Endodermal cell (in vitro differentiated cells): ENCODE measurements around the gene ADAM22. TPM values are rescaled to one million over a fixed set of nuclear protein-coding genes. Genes with fewer than 3 reads are reported as not detected.

Source experiments
- DNase-seq: peaks from one replicate; pipeline ENCODE4 v3.0.0-alpha.2; 2017
- H3K27ac ChIP-seq: 2 replicates; pipeline ENCODE4 v1.5.1; 2013; ENCODE audit warnings: mild to moderate bottlenecking, low read depth, low read length, moderate library complexity
- H3K27me3 ChIP-seq: 2 replicates; pipeline ENCODE4 v1.6.1; 2013; ENCODE audit warnings: mild to moderate bottlenecking, low read length, moderate library complexity; ENCODE audit not compliant: insufficient read depth, control insufficient read depth, poor library complexity, severe bottlenecking
- H3K36me3 ChIP-seq: 2 replicates; pipeline ENCODE4 v1.7.0; 2013; ENCODE audit warnings: mild to moderate bottlenecking, low read length, moderate library complexity; ENCODE audit not compliant: control insufficient read depth, insufficient read depth
- H3K4me1 ChIP-seq: one replicate; pipeline ENCODE4 v1.7.0; 2013; ENCODE audit warnings: low read length; ENCODE audit not compliant: control insufficient read depth, insufficient read depth
- H3K4me3 ChIP-seq: 2 replicates; pipeline ENCODE4 v1.5.1; 2013; ENCODE audit warnings: mild to moderate bottlenecking, low read length, moderate library complexity
- H3K9ac ChIP-seq: 2 replicates; pipeline ENCODE4 v1.6.1; 2013; ENCODE audit warnings: mild to moderate bottlenecking, low read length, moderate library complexity; ENCODE audit not compliant: poor library complexity, severe bottlenecking; ENCODE audit errors: extremely low read depth
- H3K9me3 ChIP-seq: 2 replicates; pipeline ENCODE4 v1.6.1; 2013; ENCODE audit warnings: mild to moderate bottlenecking, low read length, moderate library complexity; ENCODE audit not compliant: control insufficient read depth
- H3K27ac Mint-ChIP-seq: 2 replicates; pipeline ENCODE4 v1.8.0; 2020; ENCODE audit warnings: mixed read lengths
- H3K27me3 Mint-ChIP-seq: 2 replicates; pipeline ENCODE4 v1.8.0; 2021; ENCODE audit warnings: mild to moderate bottlenecking, mixed read lengths; ENCODE audit not compliant: insufficient read depth
- H3K36me3 Mint-ChIP-seq: 2 replicates; pipeline ENCODE4 v1.8.0; 2020; ENCODE audit warnings: low read depth, mixed read lengths
- H3K4me1 Mint-ChIP-seq: 2 replicates; pipeline ENCODE4 v1.8.0; 2020; ENCODE audit warnings: mixed read lengths
- H3K4me3 Mint-ChIP-seq: 2 replicates; pipeline ENCODE4 v1.8.0; 2020; ENCODE audit warnings: mild to moderate bottlenecking, moderate library complexity, mixed read lengths
- H3K9me3 Mint-ChIP-seq: 2 replicates; pipeline ENCODE4 v1.8.0; 2020; ENCODE audit warnings: mild to moderate bottlenecking, mixed read lengths
- WGBS, 2 experiments: methylation state at CpG; one replicate each; pipeline versions ENCODE4 v1.1.5 to v1.1.7; 2013; ENCODE audit warnings: missing lambda C conversion rate in 2 of 2, mixed read lengths in 1 of 2; ENCODE audit not compliant: insufficient coverage in 1 of 2, insufficient read length in 1 of 2; 5-methylcytosine and 5-hydroxymethylcytosine counted together
- total RNA-seq, 2 donors: library from RNA; stranded (reverse); fragmentation: NEBNext Ultra II Directional in 1 of 2; extraction: Animal tissue kit (Norgen Biotek cat#: 25700) in 1 of 2; gene quantifications; 2 replicates in 1 of 2; 3 replicates in 1 of 2; pipeline ENCODE4 v1.2.1, GENCODE V29; 2021
- TF ChIP-seq, protein P1 (sequence below): fragments of 200-600 bp; sonication (generic); conservative IDR thresholded peaks from 2 replicates; pipeline ENCODE4 v1.5.0; 2021; ENCODE audit warnings: antibody characterized with exemption, mild to moderate bottlenecking

The ADAM22 gene
- total RNA-seq, 2 donors from 2014 or later = 10.9 to 11.5 TPM

DNA sequence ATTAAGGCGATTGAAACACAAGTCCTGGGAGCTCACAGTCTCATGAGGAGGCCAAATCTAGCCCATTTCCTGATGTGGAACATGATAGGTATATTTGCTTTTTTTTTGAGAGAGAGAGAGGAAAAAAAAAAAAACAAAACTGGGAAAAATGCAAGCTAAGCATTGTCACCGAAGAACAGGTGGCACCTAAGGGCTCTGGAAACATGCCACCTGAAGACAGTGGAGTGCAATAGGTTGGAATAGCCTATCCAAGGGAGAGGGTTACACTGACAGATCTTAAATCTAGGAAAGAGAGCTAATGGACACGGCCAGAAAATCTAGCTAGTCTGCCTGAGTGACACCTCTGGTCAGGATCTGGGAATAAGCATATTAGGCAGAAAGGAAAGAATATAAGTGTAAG, 175.6 kb downstream of the ADAM22 start:
- Histone ChIP-seq H3K4me1 (no peaks in the 10 kb centered on the region), H3K27ac (no peak overlapping the region), H3K36me3 (no peaks in the 10 kb centered on the region), H3K9ac (no peak overlapping the region), H3K9me3 (no peaks in the 10 kb centered on the region), H3K4me3 (no peak overlapping the region), H3K27me3 (no peaks in the 10 kb centered on the region)
- 89 to 90% methylated on average over 3 of the region's 3 CpGs for WGBS, 2 experiments
- H3K36me3 Mint-ChIP-seq = no peaks in the 10 kb centered on the region
- no peak for DNase-seq
- TF ChIP-seq, protein P1, sequence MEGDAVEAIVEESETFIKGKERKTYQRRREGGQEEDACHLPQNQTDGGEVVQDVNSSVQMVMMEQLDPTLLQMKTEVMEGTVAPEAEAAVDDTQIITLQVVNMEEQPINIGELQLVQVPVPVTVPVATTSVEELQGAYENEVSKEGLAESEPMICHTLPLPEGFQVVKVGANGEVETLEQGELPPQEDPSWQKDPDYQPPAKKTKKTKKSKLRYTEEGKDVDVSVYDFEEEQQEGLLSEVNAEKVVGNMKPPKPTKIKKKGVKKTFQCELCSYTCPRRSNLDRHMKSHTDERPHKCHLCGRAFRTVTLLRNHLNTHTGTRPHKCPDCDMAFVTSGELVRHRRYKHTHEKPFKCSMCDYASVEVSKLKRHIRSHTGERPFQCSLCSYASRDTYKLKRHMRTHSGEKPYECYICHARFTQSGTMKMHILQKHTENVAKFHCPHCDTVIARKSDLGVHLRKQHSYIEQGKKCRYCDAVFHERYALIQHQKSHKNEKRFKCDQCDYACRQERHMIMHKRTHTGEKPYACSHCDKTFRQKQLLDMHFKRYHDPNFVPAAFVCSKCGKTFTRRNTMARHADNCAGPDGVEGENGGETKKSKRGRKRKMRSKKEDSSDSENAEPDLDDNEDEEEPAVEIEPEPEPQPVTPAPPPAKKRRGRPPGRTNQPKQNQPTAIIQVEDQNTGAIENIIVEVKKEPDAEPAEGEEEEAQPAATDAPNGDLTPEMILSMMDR = no peak
- no peak overlapping the region for H3K27ac Mint-ChIP-seq
- H3K9me3 Mint-ChIP-seq = no peaks in the 10 kb centered on the region
- no peaks in the 10 kb centered on the region for H3K4me1 Mint-ChIP-seq
- no peaks in the 10 kb centered on the region for H3K27me3 Mint-ChIP-seq
- H3K4me3 Mint-ChIP-seq = no peak overlapping the region

- 10% methylated on average over 2 of the region's 4 CpGs; no CpG with 5 or more reads in 1 of the 2 experiments for WGBS, 2 experiments
- Mint-ChIP-seq H3K36me3 (no peaks in the 10 kb centered on the region), H3K4me3 (no peak overlapping the region), H3K9me3 (no peaks in the 10 kb centered on the region), H3K27me3 (no peaks in the 10 kb centered on the region), H3K27ac (no peak overlapping the region), H3K4me1 (peaks cover 2% of the 10 kb centered on the region)
- H3K4me3 ChIP-seq = no peak overlapping the region
- no peaks in the 10 kb centered on the region for H3K27me3 ChIP-seq
- no peaks in the 10 kb centered on the region for H3K36me3 ChIP-seq
- no peaks in the 10 kb centered on the region for H3K9me3 ChIP-seq
- no peaks in the 10 kb centered on the region for H3K4me1 ChIP-seq
- no peak overlapping the region for H3K27ac ChIP-seq
- DNase-seq = no peak
- TF ChIP-seq, protein P1 = peak; percentile 80
- H3K9ac ChIP-seq = no peak overlapping the region
These were observed 177.2 kb downstream of the ADAM22 start for GRCh38 chr7:88111140-88111743.

DNA sequence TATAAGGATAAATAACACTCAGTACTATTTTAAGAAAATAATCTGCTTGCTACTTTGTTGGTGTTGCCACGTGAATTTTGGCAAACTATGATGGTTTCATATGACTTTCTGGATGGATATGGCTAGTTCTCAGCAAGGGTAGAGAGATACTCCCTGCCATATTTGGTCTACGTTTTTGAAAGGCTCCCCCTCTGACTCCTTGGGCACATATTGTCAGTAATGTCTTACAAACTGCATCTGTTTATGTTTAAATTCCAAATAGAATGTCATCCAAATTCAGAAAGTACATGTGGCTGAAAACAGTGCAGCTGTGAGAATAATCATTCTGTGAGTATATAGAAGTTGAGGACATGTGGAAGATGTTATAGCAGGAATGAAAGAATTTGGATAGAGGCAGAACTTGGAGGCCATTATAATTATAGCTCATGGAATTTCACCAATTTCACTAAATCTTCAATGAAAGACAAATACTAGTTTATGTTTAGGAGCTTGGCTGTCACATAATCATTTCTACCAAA, 178.0 kb downstream of the ADAM22 start:
- 84 to 100% methylated on average over 1 to 2 of the region's 2 CpGs for WGBS, 2 experiments
- Mint-ChIP-seq H3K36me3 (no peaks in the 10 kb centered on the region), H3K9me3 (no peaks in the 10 kb centered on the region), H3K27me3 (no peaks in the 10 kb centered on the region), H3K27ac (no peak overlapping the region), H3K4me1 (peaks cover 2% of the 10 kb centered on the region), H3K4me3 (no peak overlapping the region)
- Histone ChIP-seq H3K9me3 (no peaks in the 10 kb centered on the region), H3K27ac (no peak overlapping the region), H3K36me3 (no peaks in the 10 kb centered on the region), H3K4me3 (no peak overlapping the region), H3K27me3 (no peaks in the 10 kb centered on the region), H3K9ac (no peak overlapping the region), H3K4me1 (no peaks in the 10 kb centered on the region)
- no peak for DNase-seq
- TF ChIP-seq, protein P1 = no peak
